ENCODE results near the gene EP400.

The EP400 gene

GRCh38 chr12:132021031-132021871 is 71.5 kb downstream of the EP400 start:
- no peaks in the 10 kb centered on the region for H3K4me1 Mint-ChIP-seq
- H3K27me3 Mint-ChIP-seq (ENCODE audit: low read depth): no peaks in the 10 kb centered on the region
- no peak overlapping the region for H3K4me3 Mint-ChIP-seq
- no peaks in the 10 kb centered on the region for H3K9me3 Mint-ChIP-seq
- no peak overlapping the region for H3K27ac Mint-ChIP-seq
- no peak for TF ChIP-seq CTCF (IDR thresholded peaks at IDR 0.05; ENCODE audit: unreplicated experiment in 3 of 3)
- H3K36me3 Mint-ChIP-seq (ENCODE audit: low read depth): peaks cover 60% of the 10 kb centered on the region

- Mint-ChIP-seq H3K36me3 (ENCODE audit: low read depth) (peaks cover 61% of the 10 kb centered on the region), H3K9me3 (no peaks in the 10 kb centered on the region), H3K4me3 (no peak overlapping the region), H3K27me3 (ENCODE audit: low read depth) (no peaks in the 10 kb centered on the region), H3K27ac (no peak overlapping the region), H3K4me1 (no peaks in the 10 kb centered on the region)
- TF ChIP-seq CTCF (IDR thresholded peaks at IDR 0.05; ENCODE audit: unreplicated experiment in 3 of 3): no peak
Observed at GRCh38 chr12:132021965-132022364, 72.2 kb downstream of the EP400 start.

- Mint-ChIP-seq H3K27ac (no peak overlapping the region), H3K4me1 (no peaks in the 10 kb centered on the region), H3K4me3 (no peak overlapping the region), H3K36me3 (ENCODE audit: low read depth) (peaks cover 57% of the 10 kb centered on the region), H3K9me3 (no peaks in the 10 kb centered on the region), H3K27me3 (ENCODE audit: low read depth) (no peaks in the 10 kb centered on the region)
- no peak for TF ChIP-seq CTCF (IDR thresholded peaks at IDR 0.05; ENCODE audit: unreplicated experiment in 3 of 3)
Observed at GRCh38 chr12:132023658-132024057, 73.9 kb downstream of the EP400 start.

GRCh38 chr12:132024758-132025157 is 75.0 kb downstream of the EP400 start:
- TF ChIP-seq CTCF (IDR thresholded peaks at IDR 0.05; ENCODE audit: unreplicated experiment in 3 of 3): no peak
- no peaks in the 10 kb centered on the region for H3K27me3 Mint-ChIP-seq (ENCODE audit: low read depth)
- H3K4me1 Mint-ChIP-seq: no peaks in the 10 kb centered on the region
- no peak overlapping the region for H3K4me3 Mint-ChIP-seq
- no peaks in the 10 kb centered on the region for H3K9me3 Mint-ChIP-seq
- peaks cover 57% of the 10 kb centered on the region for H3K36me3 Mint-ChIP-seq (ENCODE audit: low read depth)
- no peak overlapping the region for H3K27ac Mint-ChIP-seq

GRCh38 chr12:132025526-132025925 is 75.8 kb downstream of the EP400 start:
- no peaks in the 10 kb centered on the region for H3K4me1 Mint-ChIP-seq
- no peaks in the 10 kb centered on the region for H3K27me3 Mint-ChIP-seq (ENCODE audit: low read depth)
- no peak overlapping the region for H3K4me3 Mint-ChIP-seq
- H3K9me3 Mint-ChIP-seq: no peaks in the 10 kb centered on the region
- no peak for TF ChIP-seq CTCF (IDR thresholded peaks at IDR 0.05; ENCODE audit: unreplicated experiment in 3 of 3)
- peaks cover 60% of the 10 kb centered on the region for H3K36me3 Mint-ChIP-seq (ENCODE audit: low read depth)
- H3K27ac Mint-ChIP-seq: no peak overlapping the region
